ENCODE measurements around the gene ANGPT4.

The ANGPT4 gene, protein sequence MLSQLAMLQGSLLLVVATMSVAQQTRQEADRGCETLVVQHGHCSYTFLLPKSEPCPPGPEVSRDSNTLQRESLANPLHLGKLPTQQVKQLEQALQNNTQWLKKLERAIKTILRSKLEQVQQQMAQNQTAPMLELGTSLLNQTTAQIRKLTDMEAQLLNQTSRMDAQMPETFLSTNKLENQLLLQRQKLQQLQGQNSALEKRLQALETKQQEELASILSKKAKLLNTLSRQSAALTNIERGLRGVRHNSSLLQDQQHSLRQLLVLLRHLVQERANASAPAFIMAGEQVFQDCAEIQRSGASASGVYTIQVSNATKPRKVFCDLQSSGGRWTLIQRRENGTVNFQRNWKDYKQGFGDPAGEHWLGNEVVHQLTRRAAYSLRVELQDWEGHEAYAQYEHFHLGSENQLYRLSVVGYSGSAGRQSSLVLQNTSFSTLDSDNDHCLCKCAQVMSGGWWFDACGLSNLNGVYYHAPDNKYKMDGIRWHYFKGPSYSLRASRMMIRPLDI

DNA sequence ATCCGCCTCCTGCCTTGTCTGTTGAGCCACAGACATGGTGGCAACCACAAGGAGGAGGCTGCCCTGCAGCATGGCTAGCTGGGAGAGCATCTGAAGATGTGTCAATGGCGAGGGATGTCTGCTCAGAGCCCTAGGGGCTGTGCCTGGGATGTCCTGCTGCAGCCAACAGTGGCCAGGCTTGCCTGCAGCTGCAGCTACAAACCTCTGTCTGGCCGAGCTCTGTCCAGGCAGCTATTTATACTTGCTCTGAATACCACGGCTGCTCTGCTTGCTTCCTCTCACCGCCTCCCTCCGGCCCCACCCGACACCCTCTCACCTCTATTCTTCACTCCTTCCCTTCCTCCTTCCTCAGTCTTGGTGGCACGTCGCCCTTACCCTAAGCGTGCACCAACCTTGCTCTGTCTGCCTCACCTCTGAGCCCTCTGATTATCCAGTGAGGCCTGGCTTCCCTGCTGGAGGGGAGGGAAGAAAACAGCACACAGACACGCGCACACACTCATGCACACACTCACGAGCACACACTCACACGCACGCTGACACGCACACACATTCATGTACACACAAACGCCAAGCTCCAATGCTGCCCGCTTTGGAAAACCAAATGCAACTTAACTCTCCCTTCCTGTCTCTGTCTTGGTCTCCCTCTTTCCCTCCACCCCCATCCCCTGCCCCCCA, at the start of gene ANGPT4:
Gene ANGPT4 (minus strand): TSS at position 210 of the 675 bp plus-strand sequence. CDS start 120 bp downstream, at position 90.
- no peak for DNase-seq (ENCODE audit: low read depth)
- TF ChIP-seq, protein P1, sequence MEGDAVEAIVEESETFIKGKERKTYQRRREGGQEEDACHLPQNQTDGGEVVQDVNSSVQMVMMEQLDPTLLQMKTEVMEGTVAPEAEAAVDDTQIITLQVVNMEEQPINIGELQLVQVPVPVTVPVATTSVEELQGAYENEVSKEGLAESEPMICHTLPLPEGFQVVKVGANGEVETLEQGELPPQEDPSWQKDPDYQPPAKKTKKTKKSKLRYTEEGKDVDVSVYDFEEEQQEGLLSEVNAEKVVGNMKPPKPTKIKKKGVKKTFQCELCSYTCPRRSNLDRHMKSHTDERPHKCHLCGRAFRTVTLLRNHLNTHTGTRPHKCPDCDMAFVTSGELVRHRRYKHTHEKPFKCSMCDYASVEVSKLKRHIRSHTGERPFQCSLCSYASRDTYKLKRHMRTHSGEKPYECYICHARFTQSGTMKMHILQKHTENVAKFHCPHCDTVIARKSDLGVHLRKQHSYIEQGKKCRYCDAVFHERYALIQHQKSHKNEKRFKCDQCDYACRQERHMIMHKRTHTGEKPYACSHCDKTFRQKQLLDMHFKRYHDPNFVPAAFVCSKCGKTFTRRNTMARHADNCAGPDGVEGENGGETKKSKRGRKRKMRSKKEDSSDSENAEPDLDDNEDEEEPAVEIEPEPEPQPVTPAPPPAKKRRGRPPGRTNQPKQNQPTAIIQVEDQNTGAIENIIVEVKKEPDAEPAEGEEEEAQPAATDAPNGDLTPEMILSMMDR (IDR thresholded peaks at IDR 0.05; ENCODE audit: low read depth, low read length, missing control alignments): no peak
- H3K4me3 ChIP-seq (ENCODE audit: low read depth, low read length): no peak within 1 kb of the TSS

DNA sequence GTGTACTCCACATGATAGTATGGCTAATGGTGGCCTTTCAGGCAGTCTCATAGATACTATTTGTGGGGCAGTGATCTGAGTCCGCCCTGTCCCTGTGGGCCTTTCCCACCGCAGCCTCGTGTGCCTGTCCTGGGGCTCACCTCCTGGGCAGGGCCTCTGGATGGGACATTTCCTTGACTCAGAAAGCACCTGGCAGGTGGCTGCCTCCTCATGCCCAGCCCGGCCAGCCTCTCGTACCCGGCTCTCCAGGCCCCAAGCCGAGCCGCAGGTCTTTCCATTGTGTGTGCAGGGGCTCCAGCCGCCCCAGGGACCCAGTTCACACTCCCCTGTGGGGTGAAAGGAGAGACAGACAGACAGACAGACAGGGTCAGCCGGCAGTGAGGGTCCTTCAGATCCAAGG, 47.7 kb upstream of the ANGPT4 start:
- no peak for DNase-seq (ENCODE audit: low read depth)

DNA sequence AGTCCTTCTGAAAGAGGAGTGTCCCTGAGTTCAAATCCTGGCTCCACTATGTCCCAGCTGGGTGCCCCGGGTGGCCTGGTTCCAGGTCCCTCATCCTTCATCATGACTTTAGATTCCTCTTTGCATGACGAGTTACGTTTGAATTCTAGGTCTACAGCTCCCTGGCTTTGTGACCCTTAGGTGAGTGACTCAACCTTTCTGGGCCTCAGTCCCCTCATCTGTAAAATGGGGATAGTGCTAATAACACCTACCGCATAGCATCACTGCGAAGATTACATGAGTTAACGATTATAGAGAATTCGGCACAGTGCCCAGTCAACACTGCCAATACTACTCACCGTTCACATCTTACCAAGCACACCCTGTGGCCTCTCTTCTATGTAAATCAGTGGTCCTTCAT, 46.5 kb upstream of the ANGPT4 start:
- TF ChIP-seq, protein P1 (IDR thresholded peaks at IDR 0.05; ENCODE audit: low read depth, low read length, missing control alignments): no peak
- no peak for DNase-seq (ENCODE audit: low read depth)
- H3K4me3 ChIP-seq (ENCODE audit: low read depth, low read length): no peak overlapping the region

More for the DNA sequence above, 47.7 kb upstream of the ANGPT4 start:
- no peak overlapping the region for H3K4me3 ChIP-seq (ENCODE audit: low read depth, low read length)
- TF ChIP-seq, protein P1 (IDR thresholded peaks at IDR 0.05; ENCODE audit: low read depth, low read length, missing control alignments): no peak

DNA sequence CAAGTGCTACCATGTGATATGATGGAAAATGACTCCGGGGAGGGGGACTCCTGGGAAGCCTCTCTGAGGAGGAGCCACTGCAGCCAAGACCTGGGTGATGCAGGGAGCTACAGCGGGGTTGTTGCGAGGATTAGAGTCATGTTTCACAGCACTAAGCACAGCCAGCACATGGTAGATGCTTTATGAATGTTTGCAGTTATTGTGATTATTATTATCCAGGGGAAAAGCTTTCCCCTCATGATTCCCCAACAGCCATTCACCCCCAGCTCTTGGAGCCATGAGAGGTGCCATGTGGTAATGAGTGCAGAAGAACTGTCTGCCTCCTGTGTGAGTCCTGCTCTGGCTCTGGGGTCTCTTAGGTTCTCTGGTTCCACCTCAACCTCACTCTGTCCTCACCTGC, 46.1 kb upstream of the ANGPT4 start:
- TF ChIP-seq, protein P1 (IDR thresholded peaks at IDR 0.05; ENCODE audit: low read depth, low read length, missing control alignments): no peak
- no peak overlapping the region for H3K4me3 ChIP-seq (ENCODE audit: low read depth, low read length)
- no peak for DNase-seq (ENCODE audit: low read depth)

DNA sequence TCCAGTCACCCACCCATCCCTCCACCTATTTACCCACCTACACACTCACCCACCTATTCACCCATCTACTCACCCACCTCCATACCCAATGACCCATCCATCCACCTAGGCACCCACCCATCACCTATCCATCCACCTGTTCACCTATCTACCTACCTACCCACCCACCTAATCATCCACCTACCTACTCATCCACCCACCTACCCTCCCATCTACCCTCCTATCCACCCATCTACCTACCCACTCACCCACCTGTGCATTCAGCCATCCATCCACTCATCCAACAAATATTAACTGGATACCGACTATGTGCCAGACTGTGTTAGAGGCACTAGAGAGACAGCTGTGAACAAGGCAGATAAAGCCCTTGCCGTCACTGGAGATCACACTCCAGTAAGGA, 45.6 kb upstream of the ANGPT4 start:
- TF ChIP-seq, protein P1 (IDR thresholded peaks at IDR 0.05; ENCODE audit: low read depth, low read length, missing control alignments): no peak
- H3K4me3 ChIP-seq (ENCODE audit: low read depth, low read length): no peak overlapping the region
- DNase-seq (ENCODE audit: low read depth): no peak

DNA sequence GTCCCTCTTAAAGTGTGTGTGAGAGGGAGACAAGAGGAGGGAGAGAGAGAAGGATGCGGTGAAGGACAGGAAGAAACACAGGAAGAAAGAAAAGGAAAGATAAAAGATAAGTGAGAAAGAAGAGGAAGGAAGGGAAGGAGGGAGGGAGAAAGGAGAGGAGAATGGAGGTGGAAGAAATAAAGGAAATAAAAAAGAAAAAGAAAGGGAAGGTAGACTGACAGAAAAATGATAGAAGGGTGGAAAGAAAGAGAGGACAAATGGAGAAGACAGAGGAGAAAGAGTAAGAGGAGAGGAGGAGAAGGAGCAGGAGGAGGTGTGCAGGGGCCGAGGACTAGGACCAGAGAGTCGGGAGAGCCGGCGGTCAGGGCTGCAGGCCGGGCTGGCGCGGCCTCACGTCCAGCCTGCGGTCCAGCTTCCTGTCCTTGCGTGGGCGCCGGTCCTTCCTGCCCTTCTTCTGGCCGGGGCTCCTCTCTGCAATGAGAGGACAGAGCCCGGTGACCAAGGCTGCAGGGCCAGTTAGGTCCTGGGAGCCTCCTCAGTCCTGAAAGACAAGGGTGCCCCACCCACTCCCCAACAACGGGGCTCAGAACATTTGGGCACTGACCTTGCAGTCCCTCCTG, 44.0 kb upstream of the ANGPT4 start:
- TF ChIP-seq, protein P1 (IDR thresholded peaks at IDR 0.05; ENCODE audit: low read depth, low read length, missing control alignments): no peak

More for the DNA sequence above, 44.0 kb upstream of the ANGPT4 start:
- no peak for DNase-seq (ENCODE audit: low read depth)
- H3K4me3 ChIP-seq (ENCODE audit: low read depth, low read length): no peak overlapping the region
